Stimulated activated CD8-positive, alpha-beta memory T cell treated with anti-CD3 and anti-CD28 coated beads, Interleukin-4, amount 100 ng/mL, for 4 hours (primary cell): ENCODE results near the gene VWA5A.
"Not testable (repeated sequence)": the region's sequence is repeated elsewhere in the genome, so short reads cannot be mapped to it uniquely, and the experiment has no call there.

Source experiments
- DNase-seq, 2 donors: peaks; one replicate each; pipeline ENCODE4 v3.0.0-alpha.2; 2020; ENCODE audit warnings: low read depth in 2 of 2, low spot score in 1 of 2

Gene VWA5A

GRCh38 chr11:124090996-124091395, 24.3 kb upstream of the VWA5A start:
- no peak for DNase-seq

GRCh38 chr11:124093330-124093729, 21.9 kb upstream of the VWA5A start:
- DNase-seq: no peak

- DNase-seq: no peak
These were observed 20.5 kb upstream of the VWA5A start for GRCh38 chr11:124094731-124095130.

DNA sequence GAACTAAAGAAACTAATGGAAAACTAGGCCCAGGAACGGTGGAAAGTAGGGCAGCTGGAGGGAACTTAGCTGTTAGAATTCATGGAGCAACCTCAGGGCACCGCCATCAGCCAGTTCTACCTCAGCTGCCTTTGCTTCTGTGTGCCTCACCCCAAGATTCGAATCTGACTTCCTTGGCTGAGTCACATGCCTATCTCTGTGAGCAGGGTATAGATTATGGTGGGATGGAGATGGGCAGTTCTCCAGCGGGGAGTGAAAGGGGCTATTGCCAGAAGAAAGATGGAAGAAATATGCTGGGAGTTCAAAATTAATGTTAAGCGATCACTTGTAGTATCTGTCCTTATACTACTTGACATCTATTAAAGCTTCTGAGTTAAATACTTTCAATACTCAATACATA, 18.9 kb upstream of the VWA5A start:
- DNase-seq: no peak

GRCh38 chr11:124098141-124098540, 17.1 kb upstream of the VWA5A start:
- no peak for DNase-seq

GRCh38 chr11:124101737-124102136, 13.5 kb upstream of the VWA5A start:
- DNase-seq: no peak

DNA sequence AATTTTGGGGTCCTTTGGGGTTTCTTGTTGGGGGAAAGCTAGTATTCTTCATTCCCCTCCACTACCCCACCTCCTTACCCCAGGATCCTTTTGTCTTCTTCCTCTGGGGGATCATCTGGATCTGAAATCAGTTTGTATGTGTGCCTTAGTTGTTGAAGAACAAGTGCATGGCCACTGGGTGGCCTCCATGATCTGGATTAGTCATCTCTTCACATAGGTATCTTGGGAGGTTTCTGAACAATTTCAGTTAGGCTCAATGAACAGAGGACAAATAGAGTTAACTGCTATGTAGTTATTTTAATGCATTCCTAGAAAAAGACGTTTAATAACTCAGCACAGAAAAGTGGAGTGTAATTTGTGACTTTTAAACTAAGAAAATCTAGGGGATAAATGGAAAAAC, 7.1 kb upstream of the VWA5A start:
- DNase-seq: no peak

DNA sequence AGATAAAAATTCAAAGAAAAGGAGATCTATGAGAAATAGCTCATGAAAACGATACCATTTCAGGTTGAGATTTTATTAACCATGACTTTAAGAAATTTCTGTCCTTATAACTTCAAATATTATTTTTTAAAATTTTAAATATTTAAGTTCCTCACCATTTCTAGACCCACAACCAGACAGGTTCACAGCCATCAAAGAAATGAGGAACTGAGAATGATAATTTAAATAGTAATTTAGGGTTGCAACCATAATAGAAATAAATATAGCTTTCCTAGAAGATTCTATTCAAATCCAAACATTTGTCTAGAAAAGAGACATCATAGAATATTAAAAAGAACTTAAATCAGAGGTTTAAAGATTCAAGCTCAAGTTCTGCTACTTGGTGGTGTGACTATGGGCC, 5.9 kb upstream of the VWA5A start:
- no peak for DNase-seq

DNA sequence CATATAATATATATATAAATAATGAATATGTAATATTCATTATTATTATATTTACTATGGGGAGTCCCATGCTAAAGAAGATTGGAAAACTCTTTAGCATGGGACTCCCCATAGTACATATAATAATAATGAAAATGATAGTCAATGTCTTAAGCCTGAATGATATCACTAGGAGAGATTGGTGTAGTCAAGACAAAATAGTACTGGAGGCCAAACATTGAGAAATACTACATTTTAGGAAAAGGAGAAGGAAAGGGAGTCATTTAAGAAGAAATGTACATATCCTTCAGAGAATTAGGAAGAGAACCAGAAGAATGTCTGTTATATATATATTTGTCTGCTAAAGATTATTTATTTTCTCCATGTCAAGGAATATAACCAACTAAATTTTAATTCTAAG, 5.0 kb upstream of the VWA5A start:
- DNase-seq: no peak

DNA sequence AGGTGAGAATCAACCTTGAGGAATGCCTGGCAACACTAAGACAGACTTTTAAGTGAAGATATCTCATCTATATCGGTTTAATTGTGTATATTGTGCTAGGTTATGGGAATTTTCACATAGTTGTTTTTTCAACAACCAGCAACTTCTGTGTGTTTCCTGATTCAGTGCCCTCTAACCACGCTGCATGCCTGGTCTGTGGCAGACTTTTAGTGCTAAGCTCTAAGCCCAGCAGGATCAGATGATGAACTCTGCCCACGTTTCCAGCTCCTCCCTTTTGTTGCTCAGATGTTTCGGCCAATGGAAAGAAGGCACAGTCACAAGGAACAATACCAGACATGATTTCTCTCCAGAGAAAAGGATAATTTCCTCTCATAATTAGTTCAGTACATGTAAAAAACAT, 1.4 kb upstream of the VWA5A start:
- DNase-seq: no peak

GRCh38 chr11:124115782-124116616, 749 bp downstream of the VWA5A start:
- no peak for DNase-seq

- DNase-seq: no peak
These were observed 3.9 kb downstream of the VWA5A start for GRCh38 chr11:124119103-124119502.

DNA sequence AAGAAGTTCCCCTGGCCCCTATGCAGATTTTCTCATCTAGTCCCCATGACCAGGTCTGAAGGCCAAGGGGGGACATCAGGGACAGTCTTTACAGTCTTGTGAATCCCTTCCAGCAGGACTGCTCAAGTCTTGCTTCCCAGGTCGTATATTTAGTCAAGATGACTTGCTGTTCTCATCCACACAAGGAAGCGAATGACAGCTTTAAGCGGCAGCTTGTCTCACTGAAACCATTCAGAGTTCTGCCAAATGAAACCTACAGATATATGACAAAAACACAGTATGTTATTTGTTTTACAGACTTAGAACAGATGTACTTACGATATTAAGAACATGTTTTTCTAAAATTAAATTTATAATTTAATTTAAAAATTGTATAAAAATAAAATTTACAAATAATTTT, 5.6 kb downstream of the VWA5A start:
- no peak for DNase-seq

- no peak for DNase-seq
These were observed 6.9 kb downstream of the VWA5A start for GRCh38 chr11:124122123-124122522.

- no peak for DNase-seq
These were observed 8.4 kb downstream of the VWA5A start for GRCh38 chr11:124123622-124124021.

DNA sequence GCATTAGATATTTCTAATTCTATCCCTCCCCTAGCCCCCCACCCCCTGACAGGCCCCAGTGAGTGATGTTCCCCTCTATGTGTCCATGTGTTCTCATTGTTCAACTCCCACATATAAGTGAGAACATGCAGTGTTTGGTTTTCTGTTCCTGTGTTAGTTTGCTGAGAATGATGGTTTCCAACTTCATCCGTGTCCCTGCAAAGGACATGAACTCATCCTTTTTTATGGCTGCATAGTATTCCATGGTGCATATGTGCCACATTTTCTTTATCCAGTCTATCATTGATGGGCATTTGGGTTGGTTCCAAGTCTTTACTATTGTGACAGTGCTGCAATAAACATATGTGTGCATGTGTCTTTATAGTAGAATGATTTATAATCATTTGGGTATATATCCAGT, 11.9 kb downstream of the VWA5A start:
- not testable (repeated sequence) for DNase-seq

DNA sequence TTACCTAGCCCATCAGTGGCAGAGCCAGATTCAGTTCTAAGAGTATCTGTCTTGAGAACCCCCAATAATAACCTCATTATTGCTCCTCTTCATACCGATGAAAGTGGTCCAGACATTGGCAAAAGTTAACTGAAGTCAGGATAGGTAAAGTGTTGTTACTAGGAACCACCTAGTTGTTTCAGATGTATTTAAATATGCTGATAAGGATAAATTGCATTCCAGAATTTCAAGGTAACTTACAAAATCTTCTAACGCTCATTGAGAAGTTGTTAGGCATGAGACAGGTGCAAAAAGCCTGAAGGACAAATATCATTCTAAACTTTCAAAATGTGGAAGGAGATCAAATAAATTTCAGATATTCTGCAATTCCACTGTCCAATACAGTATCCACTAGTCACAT, 27.8 kb downstream of the VWA5A start:
- DNase-seq: no peak

DNA sequence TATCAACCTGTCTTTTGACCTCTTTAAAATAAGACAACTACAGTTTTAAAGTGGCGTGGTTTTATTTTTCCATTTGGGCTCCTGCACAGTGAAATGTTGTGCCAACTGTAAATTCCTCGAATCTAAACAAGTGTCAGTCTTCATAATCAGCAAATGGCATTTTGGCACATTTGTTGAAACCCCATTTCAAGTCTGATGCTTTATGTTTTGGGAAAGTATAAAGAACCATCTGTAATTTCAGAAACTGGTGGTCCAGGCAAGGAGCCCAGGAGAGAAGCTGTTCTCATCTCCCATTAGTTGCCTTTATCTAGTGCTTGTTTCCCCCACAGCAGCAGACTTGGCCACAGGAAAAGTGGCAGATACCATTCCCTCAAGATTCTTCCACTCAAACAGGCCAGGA, 32.7 kb downstream of the VWA5A start:
- no peak for DNase-seq

GRCh38 chr11:124150684-124151083, 35.4 kb downstream of the VWA5A start:
- no peak for DNase-seq

GRCh38 chr11:124152770-124153407, 37.6 kb downstream of the VWA5A start:
- no peak for DNase-seq

GRCh38 chr11:124153821-124154220, 38.6 kb downstream of the VWA5A start:
- DNase-seq: no peak

GRCh38 chr11:124159481-124159880, 44.2 kb downstream of the VWA5A start:
- DNase-seq: no peak

GRCh38 chr11:124160986-124161385, 45.7 kb downstream of the VWA5A start:
- no peak for DNase-seq
